NCI-H2081 treated with DMSO at 0.1 percent for 48 hours (cell line): ENCODE measurements around the gene ZNF407.
"Not testable (repeated sequence)": the region's sequence is repeated elsewhere in the genome, so short reads cannot be mapped to it uniquely, and the experiment has no call there.

Source experiments
- DNase-seq: peaks from one replicate; lab custom pipeline; 2025; lab: John Stamatoyannopoulos, UW

Gene ZNF407

DNA sequence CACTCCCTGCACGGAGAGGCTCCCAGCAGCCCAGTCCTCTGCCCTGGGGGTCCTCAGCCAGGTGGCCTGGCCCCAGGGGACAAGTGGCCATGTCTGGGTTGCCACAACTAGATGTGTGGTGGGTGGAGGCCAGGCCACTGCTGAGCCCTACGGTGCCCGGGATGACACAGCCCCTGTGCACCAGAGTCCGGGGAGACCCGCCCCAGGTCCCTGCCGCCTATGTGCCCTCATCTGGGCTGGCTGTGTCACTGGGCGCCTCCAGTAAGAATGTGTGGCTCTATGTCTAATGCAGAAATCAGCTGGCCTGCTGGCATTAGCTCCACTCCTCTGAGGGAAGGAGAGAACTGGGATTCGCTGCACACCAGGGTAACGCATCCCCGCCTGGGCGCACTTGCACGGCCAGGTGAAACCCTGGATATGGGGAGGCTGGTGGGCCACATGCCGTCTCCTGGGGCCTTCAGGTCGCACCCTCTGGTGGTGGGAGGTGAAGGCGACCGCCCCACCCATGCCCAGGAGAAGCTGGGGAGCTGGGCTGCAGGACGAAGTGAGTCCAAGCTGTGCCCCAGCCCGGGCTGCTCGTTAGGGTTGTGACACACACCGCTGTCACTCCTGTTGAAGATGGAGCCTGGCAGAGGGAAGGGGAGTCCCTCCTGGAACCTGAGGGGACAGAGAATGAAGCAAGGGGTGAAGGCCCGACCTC lies 475.2 kb downstream of the ZNF407 start:
- no peak for DNase-seq

DNA sequence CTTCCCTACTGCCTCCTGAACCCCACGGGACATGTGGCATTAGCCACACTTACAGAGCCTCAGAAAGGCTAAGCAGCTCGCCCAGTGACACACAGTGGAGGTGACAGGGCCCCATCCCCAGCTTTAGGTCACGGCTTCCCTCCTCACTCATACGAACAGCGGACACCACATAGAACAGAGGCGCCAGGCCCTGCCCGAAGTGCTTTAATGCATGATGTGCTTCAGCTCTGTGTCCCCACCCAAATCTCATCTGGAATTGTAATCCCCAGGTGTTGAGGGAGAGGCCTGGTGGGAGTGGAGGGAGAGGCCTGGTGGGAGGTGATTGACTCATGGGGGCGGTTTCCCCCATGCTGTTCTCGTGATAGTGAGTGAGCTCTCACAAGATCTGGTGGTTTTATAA lies 476.0 kb downstream of the ZNF407 start:
- no peak for DNase-seq

DNA sequence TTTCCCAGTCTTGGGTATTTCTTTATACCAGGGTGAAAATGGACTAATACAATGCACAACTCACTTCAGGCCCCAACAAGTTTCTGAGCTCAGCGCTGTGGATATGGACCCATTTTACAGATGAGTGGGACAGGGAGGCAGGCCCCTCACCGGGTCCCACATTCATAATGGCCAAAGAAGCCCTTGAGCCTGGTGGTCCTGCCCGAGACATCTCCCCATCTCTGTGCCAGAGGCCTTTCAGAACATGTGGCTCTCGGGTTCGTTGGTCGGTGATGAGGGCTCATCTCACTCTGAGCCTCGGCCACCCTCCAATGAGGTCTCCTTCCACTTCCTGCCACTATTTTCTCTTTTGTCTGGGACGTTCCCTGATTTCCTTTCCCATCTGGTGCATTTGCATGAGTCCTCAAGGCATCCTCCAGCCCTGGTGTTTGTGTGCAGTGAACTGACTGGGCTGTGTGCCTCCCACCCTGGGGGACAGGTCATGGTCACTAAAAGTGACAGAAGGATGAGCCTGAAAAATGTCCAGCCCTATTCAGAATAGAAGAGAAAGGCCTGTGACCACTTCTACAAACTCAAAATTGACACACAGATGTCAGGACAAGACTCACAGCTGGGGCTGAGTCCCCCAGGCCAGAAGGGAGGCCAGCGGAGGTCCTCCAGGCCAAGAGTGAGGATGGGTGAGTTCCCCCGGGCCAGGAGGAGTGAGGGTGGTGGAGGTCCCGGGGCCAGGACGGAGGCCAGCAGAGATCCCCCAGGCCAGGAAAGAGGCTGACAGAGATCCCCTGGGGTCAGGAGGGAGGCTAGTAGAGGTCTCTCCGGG lies 476.7 kb downstream of the ZNF407 start:
- DNase-seq: no peak

GRCh38 chr18:75075016-75075305 lies 477.3 kb downstream of the ZNF407 start:
- no peak for DNase-seq

DNA sequence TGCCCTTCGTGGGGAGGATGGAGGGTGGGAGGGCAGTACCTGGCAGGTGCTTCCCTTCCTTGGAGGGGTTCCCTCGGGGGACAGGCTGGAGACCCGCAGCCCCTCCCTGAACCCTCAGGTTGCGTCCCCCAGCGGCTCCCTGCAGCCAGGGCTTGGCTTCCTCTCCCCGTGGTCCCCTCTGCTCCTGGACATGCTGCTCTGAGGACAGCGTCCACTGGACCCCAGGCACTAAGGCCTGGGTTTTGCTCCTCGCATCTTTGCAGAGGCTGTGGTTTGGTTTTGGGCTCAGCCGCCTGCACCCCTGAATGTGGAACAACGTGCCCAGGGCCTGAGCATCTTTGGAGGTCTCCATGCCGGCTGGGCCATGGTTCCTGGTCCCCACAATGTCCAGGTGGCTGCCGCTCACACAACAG lies 477.8 kb downstream of the ZNF407 start:
- no peak for DNase-seq

GRCh38 chr18:75076286-75076685 lies 478.6 kb downstream of the ZNF407 start:
- no peak for DNase-seq

GRCh38 chr18:75081486-75081885 lies 483.8 kb downstream of the ZNF407 start:
- DNase-seq: no peak

- DNase-seq: no peak
Measured at GRCh38 chr18:75083131-75083530, 485.5 kb downstream of the ZNF407 start.

- no peak for DNase-seq
Measured at GRCh38 chr18:75083761-75084160, 486.1 kb downstream of the ZNF407 start.

GRCh38 chr18:75085676-75086075 lies 488.0 kb downstream of the ZNF407 start:
- DNase-seq: not testable (repeated sequence)

DNA sequence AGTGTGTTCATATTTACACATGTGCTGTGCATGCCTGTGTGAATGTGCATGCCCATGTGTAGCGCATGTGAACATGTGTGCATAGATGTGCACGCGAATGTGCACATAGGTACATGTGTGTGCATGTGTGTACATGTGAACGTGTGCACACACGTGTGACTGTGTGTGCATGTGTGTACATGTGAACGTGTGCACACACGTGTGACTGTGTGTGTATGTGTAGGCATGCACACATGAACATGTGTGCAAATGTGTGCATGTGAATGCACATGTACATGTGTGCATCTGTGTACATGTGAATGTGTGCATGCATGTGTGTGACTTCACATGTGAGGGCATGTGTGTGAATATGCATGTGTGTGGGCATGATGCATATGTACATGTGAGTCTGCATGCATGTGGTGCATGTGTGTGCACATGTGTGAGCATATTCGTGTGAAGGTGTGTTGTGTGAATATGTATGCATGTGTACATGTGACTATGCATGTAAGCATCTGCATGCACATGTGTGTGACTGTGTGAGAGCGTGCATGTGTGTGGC lies 488.9 kb downstream of the ZNF407 start:
- no peak for DNase-seq

- no peak for DNase-seq
Measured at GRCh38 chr18:75087119-75088020, 489.7 kb downstream of the ZNF407 start.

- no peak for DNase-seq
Measured at GRCh38 chr18:75088021-75088506, 490.4 kb downstream of the ZNF407 start.

GRCh38 chr18:75088622-75089211 lies 491.0 kb downstream of the ZNF407 start:
- no peak for DNase-seq

DNA sequence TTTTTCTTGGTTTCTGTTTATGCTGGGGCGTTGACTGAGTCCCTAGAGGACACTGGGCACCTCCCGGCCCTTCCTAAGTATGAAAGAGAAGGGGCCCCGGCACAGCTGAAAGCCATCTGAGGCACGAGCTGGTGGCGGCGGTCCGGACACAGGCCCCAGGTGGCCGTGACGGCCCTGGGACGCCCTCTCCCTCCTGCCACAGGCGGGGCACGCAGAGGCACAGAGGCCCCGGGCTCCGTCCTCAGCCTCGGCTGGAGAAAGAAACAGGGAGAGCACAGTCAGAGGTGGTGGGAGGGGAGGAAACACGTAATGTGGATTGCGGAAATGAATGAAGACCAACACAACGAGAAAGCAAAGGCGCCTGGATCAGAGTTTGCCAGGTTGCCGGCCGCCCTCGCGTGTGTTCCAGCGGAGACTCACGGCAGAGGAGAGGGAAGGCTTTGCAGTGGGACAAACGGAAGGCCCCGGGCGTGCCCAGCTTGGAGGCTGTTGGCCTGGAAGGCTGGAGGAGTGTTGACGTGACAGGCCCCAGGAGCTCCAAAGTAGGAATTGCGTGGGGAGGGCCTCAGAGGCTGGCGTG lies 492.2 kb downstream of the ZNF407 start:
- no peak for DNase-seq

- DNase-seq: no peak
Measured at GRCh38 chr18:75090336-75090735, 492.7 kb downstream of the ZNF407 start.

DNA sequence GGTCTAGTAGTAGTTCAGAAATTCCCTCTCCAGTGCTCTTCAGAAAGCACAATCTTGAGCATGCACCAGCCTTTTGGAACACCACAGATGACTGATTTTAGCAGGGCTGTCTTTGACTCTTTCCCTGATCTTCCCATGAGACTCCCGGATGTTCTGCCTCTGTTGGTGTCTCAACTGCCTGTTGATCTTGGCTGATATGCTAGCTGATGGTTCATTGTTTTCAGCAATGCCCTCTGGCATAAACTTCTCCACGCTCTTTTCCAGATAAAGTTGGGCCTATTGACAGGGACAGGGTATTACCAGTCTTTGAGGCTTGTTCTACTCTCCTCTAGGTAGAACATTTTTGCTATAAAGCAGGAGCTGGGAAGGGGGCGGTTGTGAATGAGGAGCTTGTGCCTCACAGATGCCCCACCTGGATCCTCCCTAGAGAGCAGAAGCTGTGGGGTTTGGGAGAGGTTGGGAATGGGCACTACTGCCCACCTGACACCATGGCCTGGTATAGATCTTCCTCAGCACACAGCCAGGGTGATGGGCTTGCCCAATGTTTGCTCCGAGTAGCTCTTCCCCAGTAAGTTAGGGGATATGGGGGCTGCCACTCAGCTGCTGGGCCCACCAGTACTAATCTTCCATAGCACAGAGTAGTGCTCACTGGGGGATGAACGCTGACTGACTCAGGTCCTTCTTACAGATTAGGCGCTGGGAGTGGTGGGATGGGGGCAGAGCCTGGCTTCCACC lies 500.0 kb downstream of the ZNF407 start:
- no peak for DNase-seq

DNA sequence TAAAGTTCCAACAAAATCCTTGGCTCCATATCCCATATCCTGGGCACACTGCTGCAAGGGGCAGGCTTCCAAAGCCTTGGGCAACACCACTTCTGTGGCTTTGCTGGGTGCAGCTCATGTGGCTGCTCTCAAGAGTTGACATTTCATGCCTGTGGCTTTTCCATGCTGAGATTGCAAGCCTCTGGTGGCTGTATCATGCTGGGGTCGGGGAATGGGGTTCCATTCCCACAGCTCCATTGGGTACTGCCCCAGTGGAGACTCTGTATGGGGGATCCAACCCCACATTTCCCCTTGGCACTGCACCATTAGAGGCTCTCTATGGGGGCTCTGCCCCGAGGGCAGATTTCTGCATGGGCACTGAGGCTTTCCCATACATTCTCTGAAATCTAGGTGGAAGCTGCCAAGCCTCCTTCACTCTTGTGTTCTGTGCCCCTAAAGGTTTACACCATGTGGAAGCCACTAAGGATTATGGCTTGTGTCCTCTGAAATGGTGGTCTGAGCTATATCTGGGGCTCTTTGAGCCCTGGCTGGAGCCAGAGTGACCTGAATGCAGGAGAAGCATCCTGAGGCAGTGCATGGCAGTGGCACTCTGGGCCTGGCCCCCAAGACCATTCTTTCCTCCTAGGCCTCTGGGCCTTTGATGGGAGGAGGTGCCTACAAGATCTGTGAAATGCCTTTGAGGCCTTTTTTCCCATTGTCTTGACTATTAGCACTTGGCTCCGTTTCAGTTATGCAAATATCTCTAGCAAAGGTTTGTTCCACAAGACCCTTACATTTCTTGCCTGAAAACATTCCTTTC lies 503.4 kb downstream of the ZNF407 start:
- DNase-seq: no peak

DNA sequence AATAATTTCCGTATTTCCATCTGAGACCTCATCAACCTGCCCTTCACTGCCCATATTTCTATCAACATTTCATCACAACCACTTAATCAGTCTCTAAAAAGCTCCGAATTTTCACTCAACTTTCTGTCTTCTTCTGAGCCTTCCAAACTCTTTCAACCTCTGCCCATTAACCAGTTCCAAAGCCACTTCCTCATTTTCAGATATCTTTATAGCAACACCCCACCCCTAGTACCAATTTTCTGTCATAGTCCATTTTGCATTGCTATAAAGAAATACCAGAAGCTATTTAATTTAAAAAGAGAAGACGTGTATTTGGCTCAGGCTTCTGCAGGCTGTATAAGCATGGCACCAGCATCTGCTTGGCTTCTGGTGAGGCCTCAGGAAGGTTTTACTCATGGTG lies 504.2 kb downstream of the ZNF407 start:
- DNase-seq: no peak

DNA sequence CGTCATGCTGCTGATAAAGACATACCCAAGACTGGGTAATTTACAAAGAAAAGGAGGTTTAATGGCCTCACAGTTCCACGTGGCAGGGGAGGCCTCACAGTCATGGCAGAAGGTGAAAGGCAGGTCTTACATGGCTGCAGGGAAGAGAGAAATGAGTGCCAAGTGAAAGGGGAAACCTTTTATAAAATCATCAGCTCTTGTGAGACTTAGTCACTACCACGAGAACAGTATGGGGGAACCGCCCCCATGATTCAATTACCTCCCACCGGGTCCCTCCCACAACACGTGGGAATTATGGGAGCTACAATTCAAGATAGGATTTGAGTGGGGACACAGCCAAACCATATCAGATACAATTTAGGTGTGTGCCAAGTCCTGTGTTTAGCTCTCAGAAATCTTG lies 506.4 kb downstream of the ZNF407 start:
- not testable (repeated sequence) for DNase-seq
